Non-pigmented ciliary epithelial cell (primary cell): ENCODE data around the gene CCNC.
"Not testable (repeated sequence)": the region's sequence is repeated elsewhere in the genome, so short reads cannot be mapped to it uniquely, and the experiment has no call there.

Experiments
- DNase-seq: peaks from one replicate; pipeline ENCODE4 v3.0.0-alpha.2; 2010; ENCODE audit warnings: low read depth

Gene CCNC

DNA sequence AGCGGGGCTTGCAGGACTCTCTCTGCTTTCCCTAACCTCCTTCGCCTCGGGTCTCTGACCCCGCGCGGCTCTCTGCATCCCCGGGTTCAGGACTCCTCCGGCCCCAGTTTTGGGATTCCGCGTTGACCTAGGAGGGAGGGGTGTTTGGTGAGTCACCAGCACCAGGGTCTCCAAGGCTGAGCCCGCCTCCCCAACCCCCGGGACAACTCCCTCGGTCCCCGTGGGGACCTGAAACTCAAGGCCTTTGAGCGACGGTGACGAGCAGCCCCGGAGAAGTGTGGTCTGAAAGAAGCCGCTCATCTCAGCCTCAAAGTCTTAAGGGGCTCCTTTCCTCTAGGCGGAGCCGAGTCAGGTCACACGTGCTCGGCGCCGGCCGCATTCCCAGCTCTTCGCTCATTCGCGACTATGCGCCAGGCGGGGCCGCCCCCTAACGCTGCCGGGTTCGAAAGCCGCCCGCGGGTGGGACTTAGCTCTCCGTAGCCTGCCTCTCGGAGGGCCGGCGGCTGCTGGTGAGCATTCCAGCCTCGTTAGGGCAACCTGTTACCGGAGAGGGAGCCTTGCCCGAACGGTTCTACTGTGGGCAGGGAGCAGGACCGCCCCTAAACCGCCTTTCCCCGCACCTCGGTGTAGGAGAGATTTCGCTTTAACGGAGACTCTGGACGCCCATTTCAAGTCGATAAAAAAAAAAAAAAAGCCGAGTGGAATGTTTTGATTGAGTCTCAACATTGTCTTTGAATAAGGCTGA lies 35.1 kb upstream of the CCNC start:
- no peak for DNase-seq

DNA sequence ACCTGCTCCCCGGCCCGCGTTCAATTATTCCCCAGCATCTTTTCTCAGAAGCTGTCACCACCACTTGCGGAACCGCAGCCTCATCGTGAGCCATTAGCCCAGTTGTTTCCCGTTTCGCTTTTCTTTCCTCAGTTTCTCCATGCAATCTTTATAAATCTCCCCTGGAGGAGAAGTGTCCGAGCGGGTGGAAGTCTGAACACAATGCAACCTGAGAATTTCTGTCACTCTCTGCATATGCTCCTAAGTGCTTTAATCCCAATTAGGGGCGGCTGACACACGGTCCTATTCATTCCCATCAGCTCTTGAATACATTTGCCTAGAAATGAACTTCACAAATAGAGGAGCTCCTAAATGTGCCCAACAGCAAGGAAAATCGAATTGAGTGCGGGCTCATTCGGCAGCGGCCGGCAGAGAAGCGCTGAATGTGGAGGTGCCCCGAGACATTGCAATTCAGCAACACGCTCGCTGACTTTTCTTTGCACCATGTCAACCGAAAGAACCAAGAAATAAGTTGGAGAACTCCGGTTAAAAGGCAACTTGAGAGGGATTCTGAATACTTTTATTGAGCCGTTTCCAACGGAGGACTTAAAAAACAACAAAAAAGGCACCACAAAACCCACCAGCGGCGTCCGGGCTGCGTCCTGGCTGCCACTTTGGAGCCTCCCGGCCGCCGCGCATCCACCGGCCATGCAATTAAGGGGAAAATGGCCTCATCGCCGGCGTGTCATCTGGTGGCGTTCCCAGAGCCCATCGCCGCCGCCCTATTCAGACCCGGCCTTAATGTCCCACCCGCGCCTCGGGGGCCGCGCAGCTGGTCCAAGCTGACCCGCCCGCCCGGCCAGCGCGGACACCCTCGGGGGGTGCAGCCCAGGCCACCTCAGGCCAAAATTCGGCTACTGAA lies 34.3 kb upstream of the CCNC start:
- DNase-seq = no peak

DNA sequence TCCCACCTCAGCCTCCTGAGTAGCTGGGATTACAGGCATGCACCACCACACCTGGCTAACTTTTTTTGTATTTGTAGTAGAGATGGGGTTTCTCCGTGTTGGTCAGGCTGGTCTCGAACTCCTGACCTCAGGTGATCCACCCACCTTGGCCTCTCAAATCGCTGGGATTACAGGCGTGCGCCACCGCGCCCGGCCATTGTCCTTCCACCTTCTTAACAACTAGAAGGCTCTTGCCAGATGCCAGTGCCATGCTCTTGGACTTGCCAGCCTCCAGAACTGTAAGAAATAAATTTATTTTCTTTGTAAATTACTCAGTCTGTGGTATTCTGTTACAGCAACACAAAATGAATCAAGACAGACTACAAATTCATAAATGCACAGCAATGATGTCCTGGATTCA lies 26.2 kb upstream of the CCNC start:
- DNase-seq = not testable (repeated sequence)

DNA sequence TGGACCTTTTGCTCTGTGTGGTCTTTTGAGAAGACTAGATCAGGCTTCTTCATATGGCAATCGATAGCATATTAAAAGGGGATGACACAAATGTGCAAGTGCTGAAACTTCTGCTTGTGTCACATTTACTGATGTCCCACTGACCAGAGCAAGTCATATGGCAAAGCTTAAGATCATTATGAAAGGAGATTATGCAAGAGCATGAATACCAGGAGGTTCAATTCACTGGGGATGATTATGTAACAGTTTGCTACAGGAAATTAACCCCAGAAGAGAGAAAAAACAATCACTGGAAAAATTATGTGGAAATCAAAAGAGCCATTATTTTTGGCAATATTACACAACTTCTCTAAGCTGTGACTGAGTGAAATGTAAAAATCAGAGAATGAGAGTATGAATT lies 24.4 kb upstream of the CCNC start:
- no peak for DNase-seq

DNA sequence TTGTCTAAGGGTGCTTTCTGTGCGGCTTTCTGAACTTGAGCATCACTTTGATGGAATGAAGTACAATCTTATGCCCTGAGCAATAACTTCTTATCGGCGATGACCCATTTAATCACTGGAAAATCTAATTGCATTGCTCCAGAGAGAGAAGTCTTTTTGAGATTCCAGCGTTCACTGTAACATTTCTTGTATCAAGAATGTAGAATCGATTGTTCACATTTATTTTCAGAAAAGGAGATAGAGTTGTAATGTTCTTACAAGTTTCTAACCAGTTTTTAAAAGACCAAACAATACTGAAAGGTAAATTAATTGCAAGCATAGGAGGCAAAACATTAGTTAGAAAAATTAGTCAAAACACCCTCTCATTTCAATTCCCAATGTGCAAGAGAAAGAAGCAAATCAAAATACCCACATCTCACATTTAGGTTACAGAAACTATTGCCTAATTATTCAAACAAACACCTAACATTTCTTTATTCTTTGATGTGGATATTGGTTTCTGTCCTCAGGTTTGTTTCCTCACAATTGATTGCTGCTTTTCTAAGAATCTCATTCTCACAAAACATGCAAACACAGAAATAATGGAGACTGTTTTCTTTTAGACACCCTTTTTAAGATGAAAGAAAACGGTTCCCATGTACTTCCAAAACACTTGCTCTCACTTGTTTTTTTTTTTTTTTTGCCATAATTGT lies 23.4 kb upstream of the CCNC start:
- no peak for DNase-seq

DNA sequence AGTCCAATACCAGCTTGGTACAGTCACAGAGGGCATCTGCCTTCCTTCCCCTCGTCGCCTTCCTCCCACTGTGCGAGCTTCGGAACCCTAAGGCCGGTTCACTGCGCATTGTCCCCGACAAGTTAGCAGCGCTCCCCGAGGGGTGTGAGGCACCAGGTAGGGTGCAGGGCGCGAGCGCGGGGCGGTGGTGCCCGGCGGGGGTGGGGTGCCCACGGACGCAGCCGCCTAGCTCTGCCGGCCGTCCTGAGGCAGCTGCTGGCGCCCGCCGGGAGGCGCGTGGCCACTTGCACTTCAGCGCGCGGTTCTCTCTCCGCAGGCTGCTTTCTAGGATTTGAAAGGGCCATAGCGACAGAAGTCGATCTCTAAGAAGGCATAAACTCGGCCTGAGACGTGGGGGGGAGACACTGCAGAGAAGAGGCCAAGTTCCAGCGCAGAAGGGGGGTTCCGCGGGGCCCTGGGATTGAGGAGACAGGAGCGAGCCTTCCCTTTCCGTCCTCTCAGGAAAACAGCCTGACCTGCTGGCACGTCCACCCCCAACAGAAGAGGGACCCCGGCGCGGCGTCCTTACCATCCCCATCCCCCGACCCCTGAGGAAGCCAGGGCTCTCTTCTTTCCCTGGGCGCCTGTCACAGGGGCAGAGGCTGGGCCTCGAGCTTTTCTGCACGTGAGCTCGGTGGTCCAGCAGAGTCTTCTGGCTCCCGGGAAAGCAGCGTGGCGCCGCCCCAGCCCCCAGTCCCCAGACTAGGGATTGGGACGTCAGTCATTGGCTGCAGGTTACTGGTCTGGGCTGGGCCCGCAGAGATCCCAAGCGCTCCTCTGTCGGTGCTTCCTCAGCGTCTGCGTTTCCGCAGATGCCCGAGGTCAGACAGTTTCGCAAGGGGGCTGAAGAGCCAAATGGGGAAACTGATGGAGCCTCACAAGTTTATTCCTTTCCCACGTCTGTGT lies 22.5 kb upstream of the CCNC start:
- DNase-seq = no peak

DNA sequence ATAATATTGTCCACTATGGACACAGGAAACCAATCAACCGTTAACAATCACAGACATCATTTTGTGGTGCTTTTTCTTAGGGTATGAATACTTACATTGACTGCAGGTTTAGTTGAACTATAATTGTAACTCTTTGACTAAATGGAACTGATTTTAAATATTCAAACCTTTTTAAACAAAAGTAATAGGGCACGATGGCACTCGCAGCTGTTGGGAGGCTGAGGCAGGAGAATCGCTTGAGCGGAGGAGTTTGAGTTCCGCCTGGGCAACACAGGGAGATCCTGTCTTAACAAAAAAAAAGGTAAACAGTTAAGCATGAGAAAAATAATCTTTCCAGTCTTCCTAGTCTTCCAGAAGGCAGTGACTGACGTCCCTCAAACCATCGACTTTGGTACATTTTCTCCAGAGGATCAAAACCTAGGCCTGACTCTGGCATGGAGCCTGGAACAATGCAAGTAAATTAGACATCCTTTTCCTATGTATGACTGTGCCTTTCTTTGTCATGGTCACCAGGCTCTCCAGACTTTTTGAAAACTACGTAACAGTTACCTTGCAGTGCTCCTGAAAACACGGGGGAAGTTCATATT lies 21.5 kb upstream of the CCNC start:
- no peak for DNase-seq

DNA sequence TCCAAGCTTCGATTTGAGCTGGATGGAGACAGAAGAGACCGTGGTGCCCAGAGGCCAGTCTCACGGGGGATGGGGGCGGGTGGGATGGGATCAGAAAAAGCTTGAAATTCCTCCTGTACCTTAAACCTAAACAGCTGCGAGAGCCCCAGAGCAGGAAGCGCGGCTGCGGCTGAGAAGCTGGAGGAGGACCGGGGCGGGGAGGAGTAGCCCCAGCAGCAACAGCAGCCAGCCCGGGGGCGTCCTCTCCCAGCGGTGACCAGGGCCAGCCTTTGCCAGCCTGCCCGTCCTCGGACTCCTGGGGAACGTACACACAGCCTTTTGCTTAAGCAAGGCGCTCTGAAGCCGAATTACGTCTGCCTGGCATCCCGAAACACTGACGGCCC lies 20.8 kb upstream of the CCNC start:
- no peak for DNase-seq

DNA sequence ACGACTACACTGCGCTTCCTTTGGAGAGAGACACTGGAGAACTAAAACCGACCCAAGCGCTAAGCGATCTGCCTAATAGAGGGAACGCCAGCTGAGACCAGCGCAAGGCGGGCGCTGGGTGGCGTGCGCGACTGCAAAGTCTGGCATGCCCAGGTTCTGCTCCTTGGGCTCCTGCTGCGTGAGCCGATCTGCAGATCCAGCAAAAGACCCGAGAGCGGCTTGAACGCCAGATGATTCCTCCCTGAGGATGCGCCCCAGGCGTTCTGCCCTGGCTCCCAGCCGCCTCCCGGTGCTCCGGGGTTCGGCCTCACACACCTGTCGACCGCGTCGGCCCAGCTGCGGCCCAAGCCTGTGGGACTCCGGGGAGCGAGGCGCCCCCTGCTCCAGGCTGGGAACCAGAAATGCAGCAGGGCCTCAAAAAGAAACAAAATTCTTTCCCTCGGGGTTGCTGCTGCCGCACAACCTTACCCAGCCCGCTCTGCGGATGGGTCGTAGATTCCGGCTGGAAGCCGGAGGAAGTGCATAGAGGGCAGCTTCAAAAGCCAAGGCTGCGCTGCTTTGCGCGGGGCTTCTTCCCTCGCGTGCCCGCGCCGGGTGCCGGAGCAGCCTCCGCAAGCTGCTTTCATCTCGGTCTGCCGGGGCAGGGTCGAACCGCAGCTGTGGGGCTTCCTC lies 20.3 kb upstream of the CCNC start:
- no peak for DNase-seq

DNA sequence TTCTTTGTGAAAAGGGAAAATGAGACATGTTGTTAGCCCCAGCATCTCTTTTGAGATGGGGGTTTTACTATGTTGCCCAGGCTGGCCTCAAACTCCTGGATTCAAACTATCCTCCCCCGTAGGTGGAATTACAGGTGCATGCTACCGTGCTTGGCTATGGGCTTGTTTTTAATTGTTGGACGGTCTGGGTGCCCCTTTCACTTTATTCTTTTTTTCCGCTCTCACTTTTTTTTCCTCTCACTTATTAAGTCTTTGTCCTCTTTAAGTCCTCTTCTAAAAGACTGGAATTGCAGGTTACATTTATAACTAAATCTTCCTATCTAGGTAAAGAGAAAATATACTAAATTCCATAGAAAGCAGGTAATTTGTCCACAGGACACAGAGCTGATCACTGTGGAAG lies 19.3 kb upstream of the CCNC start:
- DNase-seq = no peak

DNA sequence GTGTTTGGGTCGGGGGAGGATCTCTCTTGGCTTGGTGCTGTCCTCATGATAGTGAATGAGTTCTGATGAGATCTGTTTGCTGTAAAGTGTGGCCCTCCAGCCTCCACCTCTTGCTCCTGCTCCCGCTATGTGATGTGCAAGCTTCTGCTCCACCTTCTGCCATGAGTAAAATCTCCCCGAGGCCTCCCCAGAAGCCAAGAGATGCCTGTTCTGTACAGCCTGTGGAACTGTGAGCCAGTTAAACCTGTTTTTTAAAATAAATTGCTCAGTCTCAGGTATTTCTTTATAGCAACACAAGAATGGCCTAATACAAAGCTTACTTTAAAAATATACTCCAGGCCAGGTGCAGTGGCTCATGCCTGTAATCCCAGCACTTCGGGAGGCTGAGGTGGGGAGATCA lies 11.3 kb upstream of the CCNC start:
- DNase-seq = no peak

DNA sequence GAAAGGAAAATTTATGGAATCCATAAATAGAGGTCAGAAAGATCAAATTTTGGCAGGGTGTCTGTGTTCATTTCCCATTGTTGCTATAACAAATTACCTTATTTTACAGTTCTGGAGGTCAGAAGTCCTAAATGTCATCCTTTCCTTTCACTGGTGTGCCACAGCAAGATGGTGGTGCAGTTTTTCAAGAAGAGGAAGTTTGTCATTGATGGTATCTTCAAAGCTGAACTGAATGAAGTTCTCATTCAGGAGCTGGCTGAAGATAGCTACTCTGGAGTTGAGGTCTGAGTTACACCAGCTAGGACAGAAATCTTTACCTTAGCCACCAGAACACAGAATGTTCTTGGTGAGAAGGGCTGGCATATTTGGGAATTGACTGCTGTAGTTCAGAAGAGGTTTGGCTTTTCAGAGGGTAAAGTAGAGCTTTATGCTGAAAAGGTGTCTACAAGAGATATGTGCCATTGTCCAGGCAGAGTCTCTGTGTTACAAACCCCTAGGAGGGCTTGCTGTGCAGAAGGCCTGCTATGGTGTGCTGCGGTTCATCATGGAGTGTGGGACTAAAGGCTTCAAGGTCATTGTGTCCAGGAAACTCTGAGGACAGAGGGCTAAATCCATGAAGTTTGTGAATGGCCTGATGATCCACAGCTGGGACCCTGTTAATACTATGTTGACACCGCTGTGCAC lies 7.2 kb upstream of the CCNC start:
- no peak for DNase-seq

DNA sequence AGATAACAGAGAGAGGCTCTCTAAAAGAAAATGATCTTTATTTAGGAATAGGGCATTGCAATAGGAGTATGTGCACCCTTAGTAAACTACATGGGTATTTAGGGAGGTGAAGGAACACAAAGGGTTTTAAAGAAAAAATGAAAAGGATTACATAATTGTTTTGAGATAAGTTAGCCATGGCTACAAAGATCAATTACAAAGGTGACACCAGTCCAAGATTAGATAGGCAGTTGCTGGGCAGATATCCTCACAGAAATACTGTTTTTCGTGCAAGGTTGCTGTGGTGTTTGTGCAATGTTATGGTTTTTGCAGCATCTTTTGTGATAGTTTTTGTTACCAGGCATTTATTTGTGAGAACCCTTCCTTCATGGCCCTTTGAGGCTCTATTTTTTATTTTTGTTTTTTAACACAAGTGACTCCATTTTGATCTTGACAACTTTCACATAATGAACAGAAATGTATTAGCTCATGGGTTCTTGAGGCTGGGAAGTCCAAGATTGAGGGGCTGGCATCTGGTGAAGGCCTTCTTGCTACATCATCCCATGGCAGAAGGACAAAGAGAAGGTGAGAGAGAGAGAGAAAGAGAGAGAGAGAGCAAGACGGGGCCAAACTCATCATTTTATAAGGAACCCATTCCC lies 5.6 kb upstream of the CCNC start:
- DNase-seq = no peak

DNA sequence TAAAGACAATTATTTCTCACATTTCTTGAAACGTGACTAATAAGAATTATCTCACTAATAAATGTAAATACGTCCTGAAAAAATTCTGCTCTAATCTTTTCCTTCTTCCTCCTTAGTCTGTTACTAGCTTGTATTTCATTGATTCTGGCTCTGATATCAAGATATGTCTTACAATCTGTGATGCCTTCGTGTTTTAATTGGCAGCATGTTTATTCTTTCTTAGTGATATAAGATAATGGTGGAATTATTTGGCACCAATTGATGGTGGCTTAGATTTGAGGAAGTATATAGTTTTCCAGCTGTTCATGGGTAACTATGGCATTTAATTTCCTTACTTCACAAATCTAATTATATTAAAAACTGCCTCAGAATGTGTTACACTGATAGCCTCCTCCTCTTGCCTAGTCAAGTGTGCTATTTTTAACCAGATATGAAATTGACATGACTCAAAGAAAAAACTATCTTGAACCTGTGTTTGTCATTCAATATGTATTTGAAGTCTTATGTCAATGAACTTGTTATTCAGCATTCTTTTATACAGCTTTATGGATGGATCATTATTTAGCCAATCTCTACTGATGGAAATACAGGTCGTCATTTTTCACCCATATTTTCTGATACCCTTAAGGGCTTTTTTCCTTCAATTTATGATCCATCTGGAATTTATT lies 5.3 kb downstream of the CCNC start:
- DNase-seq = no peak

DNA sequence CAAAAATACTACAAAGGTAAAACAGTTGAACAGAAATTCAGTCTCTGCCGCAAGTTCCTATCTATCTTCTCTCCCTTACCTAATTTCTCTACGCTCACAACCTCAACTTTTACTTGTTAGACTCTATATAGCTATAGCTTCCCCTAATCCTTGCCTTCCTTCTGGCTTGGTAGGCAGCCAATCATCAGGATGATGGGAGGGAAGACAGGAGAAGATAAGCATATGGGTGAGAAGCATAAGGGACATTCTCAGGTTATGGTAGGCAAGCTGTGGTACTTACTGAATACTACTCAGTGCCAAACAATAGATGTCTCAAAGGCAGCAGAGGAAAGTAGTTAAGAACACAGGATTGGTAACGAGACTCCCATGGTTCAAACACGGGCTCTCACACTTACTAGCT lies 7.8 kb downstream of the CCNC start:
- no peak for DNase-seq

DNA sequence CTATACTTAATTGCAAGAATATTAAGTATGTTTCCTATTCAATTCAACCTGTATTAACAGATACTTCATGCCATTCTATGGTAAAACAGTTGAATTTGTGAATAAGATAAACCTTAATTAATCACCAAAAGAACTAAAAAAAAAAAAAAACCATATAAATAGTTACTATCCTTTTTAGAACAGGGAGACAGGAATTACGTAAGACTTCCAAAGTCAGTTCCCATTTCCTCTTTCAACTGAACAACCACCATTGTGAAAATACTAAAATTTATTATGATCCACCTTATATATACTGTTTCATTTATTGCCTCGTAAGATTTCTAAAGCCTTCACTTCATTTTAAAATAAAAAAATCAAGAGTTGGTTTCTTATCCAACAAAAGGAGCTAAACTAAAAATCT lies 9.4 kb downstream of the CCNC start:
- no peak for DNase-seq

DNA sequence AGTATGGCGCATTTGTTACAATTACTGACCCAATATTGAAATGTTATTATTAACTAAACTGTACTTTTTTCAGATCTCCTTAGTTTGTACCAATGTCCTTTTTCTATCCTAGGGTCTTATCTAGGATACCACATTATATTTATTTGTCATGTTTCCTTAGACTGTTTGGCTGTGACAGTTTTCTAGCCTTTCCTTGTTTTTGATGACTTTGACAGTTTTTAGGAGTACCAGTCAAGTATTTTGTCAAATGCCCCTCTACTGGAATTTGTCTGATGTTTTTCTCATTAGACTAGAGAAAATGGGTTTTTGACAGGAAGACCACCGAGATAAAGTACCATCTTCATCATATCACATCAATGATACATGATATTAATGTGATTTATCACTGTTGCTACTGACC lies 14.6 kb downstream of the CCNC start:
- no peak for DNase-seq

DNA sequence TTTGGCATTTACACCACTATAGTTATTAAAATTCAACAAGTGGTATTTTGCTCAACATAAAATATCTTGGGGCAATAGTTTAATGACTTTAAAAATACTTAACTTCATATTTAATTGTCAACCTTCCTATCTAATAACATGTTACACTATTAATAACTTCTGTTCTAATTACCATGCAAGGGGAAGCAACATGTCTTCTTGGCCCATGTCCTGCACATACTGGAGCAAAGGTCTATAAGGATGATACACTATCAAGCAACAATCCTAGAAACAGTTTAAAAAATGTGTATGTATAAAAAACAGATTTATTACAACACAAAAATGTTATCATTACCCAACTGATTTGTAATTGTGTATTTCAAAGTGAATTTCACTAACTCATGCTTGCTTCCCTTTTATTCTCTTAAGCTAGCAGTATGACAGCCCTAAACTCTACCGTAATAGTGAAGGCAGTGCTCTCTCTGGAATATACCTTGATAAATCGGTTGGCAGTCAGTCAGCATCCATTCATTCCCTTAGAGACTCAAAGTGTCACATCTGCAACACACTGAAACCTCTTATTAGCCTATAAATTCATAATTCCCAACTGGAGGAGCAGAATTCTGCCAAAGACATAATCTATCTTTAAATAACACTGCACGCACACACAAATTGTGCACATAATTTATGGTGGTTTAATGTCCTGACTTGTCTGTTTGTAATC lies 18.3 kb downstream of the CCNC start:
- no peak for DNase-seq

DNA sequence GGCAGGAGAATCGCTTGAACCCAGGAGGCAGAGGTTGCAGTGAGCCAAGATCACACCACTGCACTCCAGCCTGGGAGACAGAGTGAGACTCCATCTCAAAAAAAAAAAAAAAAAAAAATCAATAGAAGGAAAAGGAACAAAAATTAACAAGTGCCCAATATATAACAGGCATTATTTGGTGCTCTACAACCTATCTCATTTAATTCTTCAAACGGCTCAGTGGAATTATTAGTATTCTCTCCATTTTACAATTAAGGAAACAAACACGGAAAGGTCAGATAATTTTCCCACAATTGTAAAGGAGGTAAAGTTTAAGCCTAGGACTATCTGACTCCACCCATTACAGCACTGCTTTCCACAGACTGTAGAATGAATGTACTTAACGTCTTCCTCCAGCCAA lies 19.8 kb downstream of the CCNC start:
- no peak for DNase-seq
